GM19324 (cell line): Measurements from ENCODE around the gene UNK.
"Not testable (repeated sequence)": the region's sequence is repeated elsewhere in the genome, so short reads cannot be mapped to it uniquely, and the experiment has no call there.

Experiments used
- ATAC-seq: cut with Tn5 transposase; IDR thresholded peaks from one replicate; pipeline ENCODE4 v1.9.1; 2021; ENCODE audit warnings: mild to moderate bottlenecking, moderate library complexity; ENCODE audit not compliant: unreplicated experiment, low FRiP score

UNK gene

DNA sequence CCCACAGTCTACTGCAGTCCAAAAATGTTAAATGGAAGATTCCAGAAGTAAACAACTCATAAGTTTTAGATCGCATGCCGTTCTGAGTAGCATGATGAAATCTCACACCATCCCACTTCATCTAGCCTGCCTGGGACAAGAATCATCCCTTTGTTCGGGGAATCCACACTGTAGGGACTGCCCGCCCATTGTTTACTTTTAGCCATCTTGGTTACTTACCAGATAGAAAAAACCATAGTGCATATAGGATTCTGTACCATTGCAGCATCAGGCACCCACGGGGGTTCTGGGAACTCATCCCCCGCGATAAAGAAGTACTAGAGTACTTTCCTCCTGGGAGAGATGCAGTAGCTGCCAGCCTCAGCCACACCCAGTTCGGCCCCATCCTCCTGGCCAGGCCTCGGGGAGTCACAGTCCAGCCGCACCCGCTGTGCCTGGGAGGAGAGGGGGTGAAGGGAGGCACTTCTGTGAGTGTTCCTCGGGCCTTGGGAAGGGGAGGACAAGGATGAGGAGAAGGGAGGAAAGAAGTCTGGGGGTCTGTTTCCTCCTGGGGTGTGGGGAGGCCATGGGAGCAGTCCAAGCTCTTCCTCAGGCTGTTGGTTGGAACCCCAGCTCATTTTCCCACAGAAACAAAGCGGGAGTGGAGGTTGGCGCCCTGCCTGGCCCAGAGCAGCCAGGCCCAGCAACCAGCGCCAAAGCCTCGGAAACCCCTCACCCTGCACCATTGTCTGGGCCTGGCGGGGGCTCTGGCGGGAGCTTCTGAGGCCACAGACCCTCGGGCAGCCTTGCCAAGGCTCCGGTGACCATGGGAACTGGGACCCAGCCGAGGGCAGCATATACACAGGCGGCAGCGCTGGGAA, 84.9 kb downstream of the UNK start:
- ATAC-seq, result no peak

DNA sequence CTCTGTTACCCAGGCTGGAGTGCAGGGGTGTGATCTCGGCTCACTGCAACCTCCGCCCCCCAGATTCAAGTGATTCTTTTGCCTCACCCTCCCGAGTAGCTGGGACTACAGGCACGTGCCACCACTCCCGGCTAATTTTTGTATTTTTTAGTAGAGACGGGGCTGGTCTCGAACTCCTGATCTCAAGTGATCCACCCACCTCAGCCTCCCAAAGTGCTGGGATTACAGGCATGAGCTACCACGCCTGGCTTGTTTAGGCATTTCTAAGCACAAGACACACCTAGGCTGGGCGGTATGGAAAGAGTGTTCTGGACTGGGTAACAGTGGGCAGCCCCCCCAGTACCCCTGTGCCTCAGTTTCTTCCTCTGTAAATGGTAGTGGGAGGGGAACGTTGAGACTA, 85.6 kb downstream of the UNK start:
- not testable (repeated sequence) for ATAC-seq

DNA sequence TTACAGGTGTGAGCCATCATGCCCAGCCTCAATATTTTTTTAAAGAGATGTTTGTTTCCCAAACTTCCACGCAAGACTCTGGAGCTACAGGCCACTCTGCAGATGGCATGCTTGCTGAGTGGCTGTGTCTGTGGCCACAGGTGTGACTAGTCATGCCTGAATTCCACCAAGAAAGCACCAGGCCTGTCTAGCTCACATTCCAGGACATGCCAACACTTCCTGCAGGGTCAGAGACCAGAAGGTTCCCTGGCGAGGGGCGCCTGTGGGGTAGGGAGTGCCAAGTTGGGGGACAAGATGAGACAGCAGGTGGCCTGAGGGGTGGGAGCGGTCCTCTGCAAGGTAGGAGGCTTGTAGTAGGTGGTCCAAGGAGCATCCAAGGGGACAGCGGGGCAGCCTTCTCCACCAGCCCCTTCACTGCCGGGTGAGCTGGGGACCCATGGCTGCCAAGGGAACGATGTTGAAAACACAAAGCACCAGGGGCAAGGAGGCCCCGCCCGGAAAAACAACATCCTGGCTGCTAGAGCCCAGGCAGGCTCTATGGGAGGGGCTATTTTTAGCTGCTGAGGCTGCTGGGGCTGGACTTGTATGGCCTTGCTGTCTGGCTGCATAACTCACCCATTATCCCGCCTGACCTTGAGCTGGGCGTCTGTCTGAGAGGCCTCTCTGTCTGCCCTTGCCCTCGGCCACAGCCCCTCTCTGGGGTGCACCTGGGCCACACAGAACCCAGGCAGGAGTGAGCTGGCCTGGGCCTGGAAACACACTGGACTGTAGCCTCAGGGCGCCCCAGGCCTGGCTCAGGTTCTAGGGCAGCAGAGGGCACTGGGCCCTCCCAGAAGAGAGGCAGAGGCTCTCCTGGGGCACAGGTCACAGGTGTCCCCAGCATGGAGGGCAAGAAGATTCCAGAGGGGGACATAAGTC, 88.1 kb downstream of the UNK start:
- no peak for ATAC-seq

DNA sequence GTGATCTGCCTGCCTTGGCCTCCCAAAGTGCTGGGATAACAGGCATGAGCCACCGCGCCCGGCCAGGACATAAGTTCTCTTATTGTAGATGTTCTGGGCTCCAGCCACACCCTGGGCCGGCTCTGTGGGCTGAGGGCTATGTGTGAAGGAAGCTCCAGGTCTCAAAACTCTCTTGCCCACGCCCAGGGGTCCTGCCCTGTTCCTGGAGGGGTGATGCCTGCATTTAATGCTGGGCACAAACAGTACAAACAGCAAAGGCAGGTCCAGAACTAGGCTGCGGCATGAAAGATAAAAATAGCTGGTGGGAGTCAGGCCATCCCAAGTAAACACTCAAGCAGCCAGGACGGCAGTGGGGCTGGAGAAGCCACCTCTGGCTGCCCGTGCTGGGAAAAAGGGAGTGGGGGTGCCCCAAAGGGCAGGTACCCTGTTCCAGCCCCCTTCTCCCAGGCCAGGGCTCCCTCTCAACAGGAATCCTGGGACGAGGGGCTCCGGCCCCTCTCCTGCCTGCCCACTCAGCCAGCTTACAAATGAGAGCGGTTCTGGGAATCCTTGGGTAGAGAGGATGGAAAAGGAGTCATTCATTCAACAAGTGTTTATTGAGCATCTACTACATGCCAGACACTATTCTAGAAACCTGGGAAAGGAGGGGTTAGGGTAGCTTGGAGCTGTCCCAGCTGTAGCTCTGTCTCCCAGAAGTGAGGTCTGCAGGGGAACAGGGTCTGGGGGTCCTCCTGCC, 89.1 kb downstream of the UNK start:
- no peak for ATAC-seq

- no peak for ATAC-seq
Observed at GRCh38 chr17:75874323-75875181, 89.9 kb downstream of the UNK start.
